BE2C (cell line): ENCODE results near the gene SERBP1. TPM values are rescaled to one million over a fixed set of nuclear protein-coding genes. Genes with fewer than 3 reads are reported as not detected.

Source experiments
- DNase-seq: peaks from one replicate; pipeline ENCODE4 v3.0.0-alpha.2; 2020
- H3K27me3 ChIP-seq: fragments of 250-450 bp; sonication (Bioruptor Pico); 2 replicates; pipeline ENCODE4 v1.5.1; 2020; ENCODE audit warnings: mild to moderate bottlenecking
- H3K36me3 ChIP-seq: fragments of 250-450 bp; sonication (Bioruptor Pico); 2 replicates; pipeline ENCODE4 v1.5.1; 2020; ENCODE audit warnings: mild to moderate bottlenecking
- H3K4me1 ChIP-seq: fragments of 250-450 bp; sonication (Bioruptor Pico); 2 replicates; pipeline ENCODE4 v1.5.1; 2020
- H3K4me3 ChIP-seq: 2 replicates; pipeline ENCODE4 v1.5.1; 2011; ENCODE audit warnings: low read depth, low read length
- H3K9me3 ChIP-seq: fragments of 250-450 bp; sonication (Bioruptor Pico); 2 replicates; pipeline ENCODE4 v1.5.1; 2020
- polyA plus RNA-seq: library from polyadenylated mRNA; unstranded; fragments of >200 nt; gene quantifications from one replicate; pipeline ENCODE4 v1.2.1, GENCODE V29; 2012; ENCODE audit warnings: low read depth, missing spikeins; ENCODE audit not compliant: insufficient read length, insufficient read depth
- TF ChIP-seq, protein P1 (sequence below): IDR thresholded peaks from 2 replicates; pipeline ENCODE4 v1.5.1; 2012; ENCODE audit warnings: mild to moderate bottlenecking, low read depth, low read length

Gene SERBP1
- 156 TPM for polyA plus RNA-seq

DNA sequence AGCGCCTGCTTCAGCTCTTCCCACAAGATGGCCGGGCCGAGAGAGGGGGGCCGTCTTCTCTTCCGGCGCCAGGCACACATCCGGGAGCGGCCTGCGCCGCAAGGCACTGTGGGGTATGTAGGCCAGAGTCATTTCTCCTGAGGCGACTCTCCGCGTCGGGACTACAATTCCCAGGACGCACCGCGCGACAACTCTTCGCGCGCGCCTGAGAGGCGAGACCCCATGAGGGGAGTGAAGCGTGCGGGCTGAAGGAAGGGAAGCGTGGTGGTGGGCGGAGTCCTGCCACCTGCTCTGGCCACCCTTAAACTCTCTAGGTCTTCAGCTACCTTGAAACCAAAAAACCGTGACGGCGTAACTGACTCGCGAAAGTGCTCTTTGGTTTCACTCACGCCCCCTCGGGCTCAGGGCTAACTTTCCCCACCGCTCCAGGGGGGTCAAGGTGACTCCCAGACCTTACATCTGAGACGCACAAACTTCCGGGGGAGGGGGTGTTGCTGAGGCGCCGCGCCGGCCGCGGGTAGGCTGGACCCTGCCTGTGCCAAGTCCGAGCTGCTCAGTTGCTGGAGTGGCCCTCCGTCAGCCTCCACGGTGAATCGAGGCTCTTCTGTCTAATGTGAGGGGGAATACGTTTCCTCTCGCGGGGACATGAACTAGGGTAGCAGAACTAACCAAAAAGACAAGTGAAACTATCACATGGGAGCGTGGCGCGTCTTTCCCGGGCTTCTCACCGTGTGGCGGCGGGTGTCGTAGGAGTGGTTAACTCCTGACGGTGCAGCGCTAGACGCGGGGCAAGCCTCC, at the start of gene SERBP1:
Gene SERBP1 (minus strand): TSS at position 45 of the 798 bp plus-strand sequence. CDS start 102 bp downstream, outside the sequence.
- TF ChIP-seq, protein P1, sequence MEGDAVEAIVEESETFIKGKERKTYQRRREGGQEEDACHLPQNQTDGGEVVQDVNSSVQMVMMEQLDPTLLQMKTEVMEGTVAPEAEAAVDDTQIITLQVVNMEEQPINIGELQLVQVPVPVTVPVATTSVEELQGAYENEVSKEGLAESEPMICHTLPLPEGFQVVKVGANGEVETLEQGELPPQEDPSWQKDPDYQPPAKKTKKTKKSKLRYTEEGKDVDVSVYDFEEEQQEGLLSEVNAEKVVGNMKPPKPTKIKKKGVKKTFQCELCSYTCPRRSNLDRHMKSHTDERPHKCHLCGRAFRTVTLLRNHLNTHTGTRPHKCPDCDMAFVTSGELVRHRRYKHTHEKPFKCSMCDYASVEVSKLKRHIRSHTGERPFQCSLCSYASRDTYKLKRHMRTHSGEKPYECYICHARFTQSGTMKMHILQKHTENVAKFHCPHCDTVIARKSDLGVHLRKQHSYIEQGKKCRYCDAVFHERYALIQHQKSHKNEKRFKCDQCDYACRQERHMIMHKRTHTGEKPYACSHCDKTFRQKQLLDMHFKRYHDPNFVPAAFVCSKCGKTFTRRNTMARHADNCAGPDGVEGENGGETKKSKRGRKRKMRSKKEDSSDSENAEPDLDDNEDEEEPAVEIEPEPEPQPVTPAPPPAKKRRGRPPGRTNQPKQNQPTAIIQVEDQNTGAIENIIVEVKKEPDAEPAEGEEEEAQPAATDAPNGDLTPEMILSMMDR, result no peak
- Histone ChIP-seq H3K9me3 (no peaks in the 10 kb centered on the region), H3K4me1 (no peaks in the 10 kb centered on the region), H3K36me3 (peaks cover 25% of the 10 kb centered on the region), H3K4me3 (peak within 1 kb of the TSS; percentile 78), H3K27me3 (no peaks in the 10 kb centered on the region)
- DNase-seq, result peak; percentile 92

DNA sequence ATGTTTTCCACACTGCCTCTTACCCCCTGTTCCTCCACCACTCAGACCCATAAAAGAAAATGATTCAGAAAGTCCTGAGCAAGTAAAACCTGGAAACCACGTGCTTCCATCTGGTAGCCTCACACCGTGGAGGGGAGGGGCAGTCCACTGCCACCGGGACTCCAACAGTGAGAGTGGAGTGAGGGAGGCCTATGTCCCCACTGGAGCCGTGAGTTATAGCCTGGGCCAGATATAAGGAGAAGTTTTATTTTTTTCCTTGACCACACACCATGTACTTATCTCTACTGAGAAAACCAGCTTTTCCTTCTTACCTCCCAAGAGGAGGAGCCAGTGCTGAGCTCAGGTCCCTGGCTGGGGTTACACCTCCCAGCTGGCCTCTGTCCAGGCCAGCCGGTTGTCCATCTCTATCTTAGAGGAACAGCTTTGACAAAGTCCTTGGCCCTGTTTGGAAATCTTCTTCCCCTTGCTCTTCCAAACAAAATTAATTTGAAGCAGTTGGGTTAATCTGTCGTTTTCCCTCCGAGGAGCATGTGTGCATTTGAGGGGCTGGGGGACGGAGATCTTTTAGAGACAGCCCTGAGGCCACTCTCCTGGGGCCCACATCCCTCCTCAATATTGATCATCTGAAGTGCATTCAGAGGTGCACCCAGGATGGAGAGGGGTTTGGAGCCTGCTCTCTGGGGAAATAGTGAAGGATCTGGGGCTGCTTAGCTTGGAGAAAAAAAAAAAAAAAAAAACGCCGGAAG, 49.1 kb upstream of the SERBP1 start:
- TF ChIP-seq, protein P1, result no peak
- Histone ChIP-seq H3K4me3 (no peak overlapping the region), H3K27me3 (no peaks in the 10 kb centered on the region), H3K4me1 (no peaks in the 10 kb centered on the region), H3K36me3 (no peaks in the 10 kb centered on the region), H3K9me3 (no peaks in the 10 kb centered on the region)
- no peak for DNase-seq

DNA sequence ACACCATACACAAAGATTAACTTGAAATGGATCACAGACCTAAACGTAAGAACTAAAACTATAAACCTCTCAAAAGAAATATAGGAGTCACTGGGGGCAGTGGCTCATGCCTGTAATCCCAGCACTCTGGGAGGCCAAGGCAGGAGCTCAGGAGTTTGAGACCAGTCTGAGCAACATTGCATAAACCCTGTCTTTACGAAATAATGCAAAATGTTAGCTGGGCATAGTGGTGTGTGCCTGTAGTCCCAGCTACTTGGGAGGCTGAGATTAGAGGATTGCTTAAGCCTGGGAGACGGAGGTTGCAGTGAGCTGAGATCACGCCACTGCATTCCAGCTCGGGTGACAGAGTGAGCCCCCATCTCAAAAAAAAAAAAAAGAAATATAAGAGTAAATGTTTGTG, 46.7 kb upstream of the SERBP1 start:
- Histone ChIP-seq H3K4me1 (no peaks in the 10 kb centered on the region), H3K4me3 (no peak overlapping the region), H3K9me3 (no peaks in the 10 kb centered on the region), H3K36me3 (no peaks in the 10 kb centered on the region), H3K27me3 (no peaks in the 10 kb centered on the region)
- TF ChIP-seq, protein P1, result no peak
- DNase-seq, result no peak

DNA sequence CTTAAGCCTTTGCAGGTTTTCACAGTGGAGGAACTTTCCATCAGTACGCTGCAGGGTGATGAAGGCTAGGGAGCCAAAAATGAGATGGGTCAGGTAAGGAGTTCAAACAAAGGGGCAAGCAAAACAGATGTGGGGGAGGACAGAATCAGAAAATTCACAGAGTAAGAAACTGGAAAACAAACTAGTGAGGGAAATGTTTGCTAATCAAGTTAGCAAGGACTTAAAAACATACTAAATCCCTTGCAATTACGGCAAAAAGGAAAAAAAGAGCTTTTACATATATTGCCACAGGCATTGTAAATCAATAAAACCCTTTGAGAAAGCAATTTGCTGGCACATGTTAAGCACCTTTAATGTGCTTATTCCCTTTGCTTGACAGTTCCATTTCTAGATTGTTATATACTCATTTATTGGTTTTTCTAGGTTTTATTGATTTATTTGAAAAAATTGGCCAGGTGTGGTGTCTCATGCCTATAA, 45.8 kb upstream of the SERBP1 start:
- H3K9me3 ChIP-seq, result no peaks in the 10 kb centered on the region
- H3K4me3 ChIP-seq, result no peak overlapping the region
- no peak for DNase-seq
- TF ChIP-seq, protein P1, result no peak
- no peaks in the 10 kb centered on the region for H3K36me3 ChIP-seq
- H3K4me1 ChIP-seq, result no peaks in the 10 kb centered on the region
- H3K27me3 ChIP-seq, result no peaks in the 10 kb centered on the region

DNA sequence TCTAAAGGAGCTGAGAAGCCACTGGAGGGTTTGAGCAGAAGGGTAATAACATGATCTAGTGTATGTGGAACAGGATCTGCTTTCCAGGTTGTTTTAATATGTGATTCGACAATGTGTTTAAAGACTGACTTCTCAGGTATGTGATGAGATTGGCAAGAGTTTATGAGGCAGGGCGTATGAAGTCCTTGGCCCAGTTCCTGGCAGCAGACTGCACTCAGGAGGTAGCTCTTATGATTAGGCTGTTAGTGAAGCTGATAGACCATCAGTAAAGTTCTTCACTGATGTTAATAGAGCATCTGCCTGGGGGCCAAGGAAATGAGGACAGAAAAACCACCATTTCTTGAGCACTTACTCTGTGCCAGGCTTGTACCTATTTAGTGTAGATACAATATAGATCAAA, 41.9 kb upstream of the SERBP1 start:
- Histone ChIP-seq H3K9me3 (no peaks in the 10 kb centered on the region), H3K4me3 (no peak overlapping the region), H3K36me3 (no peaks in the 10 kb centered on the region), H3K4me1 (no peaks in the 10 kb centered on the region), H3K27me3 (no peaks in the 10 kb centered on the region)
- TF ChIP-seq, protein P1, result no peak
- DNase-seq, result no peak
